Fibroblast of lung (primary cell): Measurements from ENCODE around the gene MYG1.

ENCODE experiments used
- CTCF ChIP-seq, 2 donors: IDR thresholded peaks in 1 of 2; conservative IDR thresholded peaks in 1 of 2; 1 replicate in 1 of 2; 2 replicates in 1 of 2; pipeline ENCODE4 v1.5.1; 2011 to 2012; ENCODE audit warnings: low read length in 2 of 2, control low read depth in 1 of 2, inconsistent platforms in 1 of 2, low read depth in 1 of 2, mild to moderate bottlenecking in 1 of 2
- EZH2 ChIP-seq: IDR thresholded peaks from 2 replicates; pipeline ENCODE4 v1.5.1; 2012; ENCODE audit warnings: low read length, control low read depth, mild to moderate bottlenecking; ENCODE audit errors: missing control alignments

GRCh38 chr12:53336181-53336681 lies 36.7 kb downstream of the MYG1 start, which contains the start of gene SP7:
- TF ChIP-seq CTCF (conservative IDR thresholded peaks at IDR 0.05 in 1 of 2, IDR thresholded peaks at IDR 0.05 in 1 of 2; ENCODE audit: low read depth in 1 of 2, low read length in 2 of 2) (no peak), EZH2 (no peak)
